Lower leg skin (tissue), 3 donors: ENCODE data around the gene PSMD8.

Experiments
- CTCF ChIP-seq, 3 donors: fragments of 450-650 bp; IDR thresholded peaks; one replicate each; pipeline ENCODE4 v1.5.1; 2016; ENCODE audit warnings: antibody characterized with exemption in 3 of 3, mild to moderate bottlenecking in 3 of 3, moderate library complexity in 2 of 3
- POLR2A ChIP-seq, 2 donors: fragments of 450-650 bp; IDR thresholded peaks; one replicate each; pipeline ENCODE4 v1.6.1; 2016 to 2017; ENCODE audit warnings: antibody characterized with exemption in 2 of 2, mild to moderate bottlenecking in 1 of 2, moderate library complexity in 1 of 2

- no peak for TF ChIP-seq CTCF (IDR thresholded peaks at IDR 0.05)
- no peak for TF ChIP-seq POLR2A (IDR thresholded peaks at IDR 0.05)
Observed at GRCh38 chr19:38381138-38381537, 6.8 kb downstream of the PSMD8 start.
